HFFc6 (cell line): ENCODE data around the gene RHPN2. TPM values are rescaled to one million over a fixed set of nuclear protein-coding genes. Genes with fewer than 3 reads are reported as not detected.

Experiments used
- DNase-seq: peaks from one replicate; pipeline ENCODE4 v3.0.0-alpha.2; 2018
- H3K27ac Mint-ChIP-seq: 2 replicates; pipeline ENCODE4 v1.8.0; 2020; ENCODE audit warnings: mild to moderate bottlenecking, mixed read lengths
- H3K27me3 Mint-ChIP-seq: 2 replicates; pipeline ENCODE4 v1.8.0; 2021; ENCODE audit warnings: mild to moderate bottlenecking, moderate library complexity, mixed read lengths; ENCODE audit not compliant: insufficient read depth
- H3K36me3 Mint-ChIP-seq: 2 replicates; pipeline ENCODE4 v1.8.0; 2021; ENCODE audit warnings: low read depth, mixed read lengths
- H3K4me1 Mint-ChIP-seq: 2 replicates; pipeline ENCODE4 v1.8.0; 2020; ENCODE audit warnings: low read depth, mixed read lengths
- H3K4me3 Mint-ChIP-seq: 2 replicates; pipeline ENCODE4 v1.8.0; 2020; ENCODE audit warnings: mild to moderate bottlenecking, moderate library complexity, mixed read lengths
- H3K9me3 Mint-ChIP-seq: 2 replicates; pipeline ENCODE4 v1.8.0; 2020; ENCODE audit warnings: mild to moderate bottlenecking, mixed read lengths
- CTCF ChIP-seq: fragments of 200-600 bp; sonication (generic); IDR thresholded peaks from 2 replicates; pipeline ENCODE4 v1.5.0; 2021; ENCODE audit warnings: antibody characterized with exemption, mild to moderate bottlenecking
- total RNA-seq, 6 experiments: library from RNA; stranded (reverse); fragmentation: NEBNext Ultra II Directional; extraction: Animal tissue kit (Norgen Biotek cat#: 25700); gene quantifications; 2 replicates in 1 of 6; 3 replicates in 5 of 6; pipeline ENCODE4 v1.2.3, GENCODE V29; 2021

The RHPN2 gene
- total RNA-seq, 6 experiments from 2014 or later = 2.7 to 5.4 (median 3.4) TPM

- DNase-seq = no peak
- Mint-ChIP-seq H3K4me1 (no peaks in the 10 kb centered on the region), H3K36me3 (peaks cover 4% of the 10 kb centered on the region; the same call in 1 of the 2 replicates), H3K27ac (no peak overlapping the region), H3K4me3 (no peak overlapping the region), H3K9me3 (no peaks in the 10 kb centered on the region), H3K27me3 (no peaks in the 10 kb centered on the region; the same call in 1 of the 2 replicates)
- TF ChIP-seq CTCF = no peak
These were observed 87.4 kb downstream of the RHPN2 start for GRCh38 chr19:32977280-32977679.

- no peaks in the 10 kb centered on the region for H3K4me1 Mint-ChIP-seq
- H3K27ac Mint-ChIP-seq = no peak overlapping the region
- H3K36me3 Mint-ChIP-seq = peaks cover 8% of the 10 kb centered on the region
- TF ChIP-seq CTCF = peak; percentile 92
- H3K27me3 Mint-ChIP-seq = peaks cover 2% of the 10 kb centered on the region
- DNase-seq = peak; percentile 46
- no peak overlapping the region for H3K4me3 Mint-ChIP-seq
- H3K9me3 Mint-ChIP-seq = no peaks in the 10 kb centered on the region
These were observed 88.4 kb downstream of the RHPN2 start for GRCh38 chr19:32976223-32976805.

- H3K27ac Mint-ChIP-seq = peak within 1 kb of the TSS; percentile 97
- no peaks in the 10 kb centered on the region for H3K9me3 Mint-ChIP-seq
- H3K27me3 Mint-ChIP-seq = peaks cover 6% of the 10 kb centered on the region
- DNase-seq = peak; percentile 99
- H3K4me1 Mint-ChIP-seq = peaks cover 6% of the 10 kb centered on the region
- peak within 1 kb of the TSS; percentile 99 for H3K4me3 Mint-ChIP-seq
- TF ChIP-seq CTCF = 0 out of 2 replicates have a peak, but pooled peaks have one; percentile 23
- H3K36me3 Mint-ChIP-seq = peaks cover 18% of the 10 kb centered on the region
These were observed 92.8 kb downstream of the RHPN2 start, which contains the start of the genes CEP89 and FAAP24 for GRCh38 chr19:32971715-32972540. CEP89 (minus strand) TSS chr19:32971958; CDS start chr19:32971874, 84 bp downstream. FAAP24 (plus strand) TSS chr19:32972242; CDS start chr19:32973197, 955 bp downstream.

- H3K4me1 Mint-ChIP-seq = peaks cover 6% of the 10 kb centered on the region
- TF ChIP-seq CTCF = no peak
- H3K27me3 Mint-ChIP-seq = peaks cover 6% of the 10 kb centered on the region
- H3K27ac Mint-ChIP-seq = peak overlapping the region; percentile 97
- peak overlapping the region; percentile 99 for H3K4me3 Mint-ChIP-seq
- no peaks in the 10 kb centered on the region for H3K9me3 Mint-ChIP-seq
- no peak for DNase-seq
- H3K36me3 Mint-ChIP-seq = peaks cover 18% of the 10 kb centered on the region
These were observed 93.6 kb downstream of the RHPN2 start for GRCh38 chr19:32971012-32971595.

GRCh38 chr19:32969549-32969948 lies 95.1 kb downstream of the RHPN2 start:
- Mint-ChIP-seq H3K4me1 (peaks cover 6% of the 10 kb centered on the region), H3K9me3 (no peaks in the 10 kb centered on the region), H3K27ac (no peak overlapping the region), H3K27me3 (peaks cover 6% of the 10 kb centered on the region), H3K4me3 (no peak overlapping the region; the same call in 1 of the 2 replicates), H3K36me3 (peaks cover 14% of the 10 kb centered on the region)
- DNase-seq = no peak
- no peak for TF ChIP-seq CTCF
